ENCODE data around the gene IL1RAPL1. TPM values are rescaled to one million over a fixed set of nuclear protein-coding genes. Genes with fewer than 3 reads are reported as not detected.

IL1RAPL1 gene
- total and polyA plus RNA-seq, 9 donors = 0.39 to 2.3 (median 1.2) TPM

GRCh38 chrX:29617276-29617675 lies 1030.0 kb downstream of the IL1RAPL1 start:
- no peak overlapping the region for H3K27ac ChIP-seq (ENCODE audit: low read length)
- H3K4me1 ChIP-seq (ENCODE audit: control insufficient read depth, insufficient read depth, low read length) = no peaks in the 10 kb centered on the region
- WGBS (ENCODE audit: insufficient coverage) = 58% methylated on average over 3 of the region's 3 CpGs
- peak; percentile 37 for DNase-seq
- H3K9me3 ChIP-seq (replicated peaks; ENCODE audit: control insufficient read depth, low read depth, low read length) = no peaks in the 10 kb centered on the region
- H3K36me3 ChIP-seq (ENCODE audit: control insufficient read depth, insufficient read depth, low read length) = no peaks in the 10 kb centered on the region
- H3K4me3 ChIP-seq (ENCODE audit: low read length) = no peak overlapping the region
- H3K27me3 ChIP-seq (ENCODE audit: control insufficient read depth, insufficient read depth, low read length) = peaks cover 2% of the 10 kb centered on the region

GRCh38 chrX:29617725-29618124 lies 1030.5 kb downstream of the IL1RAPL1 start:
- peak; percentile 23 for DNase-seq
- Histone ChIP-seq H3K27ac (ENCODE audit: low read length) (no peak overlapping the region), H3K36me3 (ENCODE audit: control insufficient read depth, insufficient read depth, low read length) (no peaks in the 10 kb centered on the region), H3K27me3 (ENCODE audit: control insufficient read depth, insufficient read depth, low read length) (peaks cover 2% of the 10 kb centered on the region), H3K9me3 (replicated peaks; ENCODE audit: control insufficient read depth, low read depth, low read length) (no peaks in the 10 kb centered on the region), H3K4me3 (ENCODE audit: low read length) (no peak overlapping the region), H3K4me1 (ENCODE audit: control insufficient read depth, insufficient read depth, low read length) (no peaks in the 10 kb centered on the region)
- WGBS (ENCODE audit: insufficient coverage) = 43% methylated on average over 1 of the region's 4 CpGs

GRCh38 chrX:29627833-29628232 lies 1040.6 kb downstream of the IL1RAPL1 start:
- no peaks in the 10 kb centered on the region for H3K36me3 ChIP-seq (ENCODE audit: control insufficient read depth, insufficient read depth, low read length)
- no peaks in the 10 kb centered on the region for H3K27me3 ChIP-seq (ENCODE audit: control insufficient read depth, insufficient read depth, low read length)
- no peak for DNase-seq
- no peak overlapping the region for H3K4me3 ChIP-seq (ENCODE audit: low read length)
- no peaks in the 10 kb centered on the region for H3K4me1 ChIP-seq (ENCODE audit: control insufficient read depth, insufficient read depth, low read length)
- no peaks in the 10 kb centered on the region for H3K9me3 ChIP-seq (replicated peaks; ENCODE audit: control insufficient read depth, low read depth, low read length)
- WGBS (ENCODE audit: insufficient coverage) = no CpG with 5 or more reads among the region's 1 CpG
- no peak overlapping the region for H3K27ac ChIP-seq (ENCODE audit: low read length)

- H3K27me3 ChIP-seq (ENCODE audit: control insufficient read depth, insufficient read depth, low read length) = no peaks in the 10 kb centered on the region
- no peak overlapping the region for H3K4me3 ChIP-seq (ENCODE audit: low read length)
- no peaks in the 10 kb centered on the region for H3K36me3 ChIP-seq (ENCODE audit: control insufficient read depth, insufficient read depth, low read length)
- DNase-seq = no peak
- no peaks in the 10 kb centered on the region for H3K4me1 ChIP-seq (ENCODE audit: control insufficient read depth, insufficient read depth, low read length)
- no peaks in the 10 kb centered on the region for H3K9me3 ChIP-seq (replicated peaks; ENCODE audit: control insufficient read depth, low read depth, low read length)
- no CpG with 5 or more reads among the region's 2 CpGs for WGBS (ENCODE audit: insufficient coverage)
- H3K27ac ChIP-seq (ENCODE audit: low read length) = no peak overlapping the region
Observed at GRCh38 chrX:29634516-29634915, 1047.3 kb downstream of the IL1RAPL1 start.

- no peak overlapping the region for H3K4me3 ChIP-seq (ENCODE audit: low read length)
- H3K4me1 ChIP-seq (ENCODE audit: control insufficient read depth, insufficient read depth, low read length) = no peaks in the 10 kb centered on the region
- H3K9me3 ChIP-seq (replicated peaks; ENCODE audit: control insufficient read depth, low read depth, low read length) = no peaks in the 10 kb centered on the region
- WGBS (ENCODE audit: insufficient coverage) = no CpG with 5 or more reads among the region's 3 CpGs
- no peaks in the 10 kb centered on the region for H3K36me3 ChIP-seq (ENCODE audit: control insufficient read depth, insufficient read depth, low read length)
- no peak for DNase-seq
- no peak overlapping the region for H3K27ac ChIP-seq (ENCODE audit: low read length)
- H3K27me3 ChIP-seq (ENCODE audit: control insufficient read depth, insufficient read depth, low read length) = peaks cover 2% of the 10 kb centered on the region
Observed at GRCh38 chrX:29636331-29636730, 1049.1 kb downstream of the IL1RAPL1 start.

GRCh38 chrX:29640106-29640505 lies 1052.9 kb downstream of the IL1RAPL1 start:
- Histone ChIP-seq H3K9me3 (replicated peaks; ENCODE audit: control insufficient read depth, low read depth, low read length) (no peaks in the 10 kb centered on the region), H3K27ac (ENCODE audit: low read length) (no peak overlapping the region), H3K4me3 (ENCODE audit: low read length) (no peak overlapping the region), H3K36me3 (ENCODE audit: control insufficient read depth, insufficient read depth, low read length) (no peaks in the 10 kb centered on the region), H3K27me3 (ENCODE audit: control insufficient read depth, insufficient read depth, low read length) (peaks cover 2% of the 10 kb centered on the region), H3K4me1 (ENCODE audit: control insufficient read depth, insufficient read depth, low read length) (no peaks in the 10 kb centered on the region)
- no peak for DNase-seq
- WGBS (ENCODE audit: insufficient coverage) = 86% methylated on average over 1 of the region's 2 CpGs

- 33% methylated on average over 1 of the region's 1 CpG for WGBS (ENCODE audit: insufficient coverage)
- no peak for DNase-seq
- no peaks in the 10 kb centered on the region for H3K9me3 ChIP-seq (replicated peaks; ENCODE audit: control insufficient read depth, low read depth, low read length)
- no peak overlapping the region for H3K27ac ChIP-seq (ENCODE audit: low read length)
- H3K4me1 ChIP-seq (ENCODE audit: control insufficient read depth, insufficient read depth, low read length) = no peaks in the 10 kb centered on the region
- H3K36me3 ChIP-seq (ENCODE audit: control insufficient read depth, insufficient read depth, low read length) = no peaks in the 10 kb centered on the region
- peaks cover 2% of the 10 kb centered on the region for H3K27me3 ChIP-seq (ENCODE audit: control insufficient read depth, insufficient read depth, low read length)
- H3K4me3 ChIP-seq (ENCODE audit: low read length) = no peak overlapping the region
Observed at GRCh38 chrX:29641461-29641860, 1054.2 kb downstream of the IL1RAPL1 start.

- peaks cover 2% of the 10 kb centered on the region for H3K27me3 ChIP-seq (ENCODE audit: control insufficient read depth, insufficient read depth, low read length)
- H3K9me3 ChIP-seq (replicated peaks; ENCODE audit: control insufficient read depth, low read depth, low read length) = no peaks in the 10 kb centered on the region
- no peak overlapping the region for H3K27ac ChIP-seq (ENCODE audit: low read length)
- no peak for DNase-seq
- no CpG with 5 or more reads among the region's 2 CpGs for WGBS (ENCODE audit: insufficient coverage)
- H3K36me3 ChIP-seq (ENCODE audit: control insufficient read depth, insufficient read depth, low read length) = no peaks in the 10 kb centered on the region
- no peak overlapping the region for H3K4me3 ChIP-seq (ENCODE audit: low read length)
- no peaks in the 10 kb centered on the region for H3K4me1 ChIP-seq (ENCODE audit: control insufficient read depth, insufficient read depth, low read length)
Observed at GRCh38 chrX:29643181-29643580, 1055.9 kb downstream of the IL1RAPL1 start.

- Histone ChIP-seq H3K27ac (ENCODE audit: low read length) (no peak overlapping the region), H3K27me3 (ENCODE audit: control insufficient read depth, insufficient read depth, low read length) (no peaks in the 10 kb centered on the region)
- DNase-seq = no peak
Observed at GRCh38 chrX:29648161-29648560, 1060.9 kb downstream of the IL1RAPL1 start.

GRCh38 chrX:29652484-29652883 lies 1065.2 kb downstream of the IL1RAPL1 start:
- no peaks in the 10 kb centered on the region for H3K4me1 ChIP-seq (ENCODE audit: control insufficient read depth, insufficient read depth, low read length)
- no peaks in the 10 kb centered on the region for H3K9me3 ChIP-seq (replicated peaks; ENCODE audit: control insufficient read depth, low read depth, low read length)
- no CpG with 5 or more reads among the region's 1 CpG for WGBS (ENCODE audit: insufficient coverage)
- peaks cover 2% of the 10 kb centered on the region for H3K27me3 ChIP-seq (ENCODE audit: control insufficient read depth, insufficient read depth, low read length)
- H3K4me3 ChIP-seq (ENCODE audit: low read length) = no peak overlapping the region
- H3K27ac ChIP-seq (ENCODE audit: low read length) = no peak overlapping the region
- DNase-seq = peak; percentile 50
- H3K36me3 ChIP-seq (ENCODE audit: control insufficient read depth, insufficient read depth, low read length) = no peaks in the 10 kb centered on the region

More at GRCh38 chrX:29648161-29648560, 1060.9 kb downstream of the IL1RAPL1 start:
- WGBS (ENCODE audit: insufficient coverage) = no CpG with 5 or more reads among the region's 1 CpG
- no peaks in the 10 kb centered on the region for H3K4me1 ChIP-seq (ENCODE audit: control insufficient read depth, insufficient read depth, low read length)
- no peaks in the 10 kb centered on the region for H3K36me3 ChIP-seq (ENCODE audit: control insufficient read depth, insufficient read depth, low read length)
- H3K4me3 ChIP-seq (ENCODE audit: low read length) = no peak overlapping the region
- no peaks in the 10 kb centered on the region for H3K9me3 ChIP-seq (replicated peaks; ENCODE audit: control insufficient read depth, low read depth, low read length)

GRCh38 chrX:29653721-29654120 lies 1066.5 kb downstream of the IL1RAPL1 start:
- Histone ChIP-seq H3K27me3 (ENCODE audit: control insufficient read depth, insufficient read depth, low read length) (peaks cover 2% of the 10 kb centered on the region), H3K4me3 (ENCODE audit: low read length) (no peak overlapping the region), H3K4me1 (ENCODE audit: control insufficient read depth, insufficient read depth, low read length) (no peaks in the 10 kb centered on the region), H3K27ac (ENCODE audit: low read length) (no peak overlapping the region), H3K36me3 (ENCODE audit: control insufficient read depth, insufficient read depth, low read length) (no peaks in the 10 kb centered on the region), H3K9me3 (replicated peaks; ENCODE audit: control insufficient read depth, low read depth, low read length) (no peaks in the 10 kb centered on the region)
- no peak for DNase-seq
